Measurements from ENCODE around the gene ABHD12. TPM values are rescaled to one million over a fixed set of nuclear protein-coding genes. Genes with fewer than 3 reads are reported as not detected.
"Not testable (repeated sequence)": the region's sequence is repeated elsewhere in the genome, so short reads cannot be mapped to it uniquely, and the experiment has no call there.

ABHD12 gene
- total RNA-seq, 4 donors from 2014 or later, result 11.9 to 18.4 (median 13.8) TPM

GRCh38 chr20:25315418-25316210 lies 75.0 kb downstream of the ABHD12 start:
- DNase-seq, result no peak
- Histone ChIP-seq H3K4me1 (peaks cover 10 to 11% of the 10 kb centered on the region in 2 donors), H3K27ac (no peak overlapping the region), H3K27me3 (no peaks in the 10 kb centered on the region), H3K9me3 (no peaks in the 10 kb centered on the region), H3K36me3 (no peaks in the 10 kb centered on the region), H3K4me3 (no peak overlapping the region)
- TF ChIP-seq POLR2A (IDR thresholded peaks at IDR 0.05), result no peak
- no peak for TF ChIP-seq CTCF (IDR thresholded peaks at IDR 0.05 in 4 of 5, conservative IDR thresholded peaks at IDR 0.05 in 1 of 5)
- no peak for ATAC-seq
- intact Hi-C loops (cut with DNase I; ENCODE audit: low total_unique reads), result no loop called here
- in situ Hi-C loops (cut with MboI; ENCODE audit: low sequenced_read_pairs in 4 of 4), result no loop called here

GRCh38 chr20:25314497-25315417 lies 75.9 kb downstream of the ABHD12 start:
- no peak for DNase-seq

GRCh38 chr20:25313593-25313992 lies 77.0 kb downstream of the ABHD12 start:
- intact Hi-C loops (cut with DNase I; ENCODE audit: low total_unique reads), result no loop called here
- H3K27me3 ChIP-seq, result no peaks in the 10 kb centered on the region
- H3K4me3 ChIP-seq, result no peak overlapping the region
- ATAC-seq (no peak), DNase-seq (no peak)
- TF ChIP-seq POLR2A (IDR thresholded peaks at IDR 0.05) (no peak), CTCF (IDR thresholded peaks at IDR 0.05 in 4 of 5, conservative IDR thresholded peaks at IDR 0.05 in 1 of 5) (no peak)
- H3K36me3 ChIP-seq, result no peaks in the 10 kb centered on the region
- in situ Hi-C loops (cut with MboI; ENCODE audit: low sequenced_read_pairs in 4 of 4), result no loop called here
- H3K27ac ChIP-seq, result no peak overlapping the region
- peaks cover 18% of the 10 kb centered on the region in 2 donors for H3K4me1 ChIP-seq
- H3K9me3 ChIP-seq, result no peaks in the 10 kb centered on the region

More at GRCh38 chr20:25314497-25315417, 75.9 kb downstream of the ABHD12 start:
- no peaks in the 10 kb centered on the region for H3K36me3 ChIP-seq
- no peak overlapping the region for H3K4me3 ChIP-seq
- H3K27me3 ChIP-seq, result no peaks in the 10 kb centered on the region
- TF ChIP-seq CTCF (IDR thresholded peaks at IDR 0.05 in 4 of 5, conservative IDR thresholded peaks at IDR 0.05 in 1 of 5), result no peak
- no peak for TF ChIP-seq POLR2A (IDR thresholded peaks at IDR 0.05)
- in situ Hi-C loops (cut with MboI; ENCODE audit: low sequenced_read_pairs in 4 of 4) (no loop called here), intact Hi-C loops (cut with DNase I; ENCODE audit: low total_unique reads) (no loop called here)
- no peaks in the 10 kb centered on the region for H3K9me3 ChIP-seq
- H3K27ac ChIP-seq, result no peak overlapping the region
- ATAC-seq, result no peak
- peaks cover 18% of the 10 kb centered on the region in 2 donors for H3K4me1 ChIP-seq

- intact Hi-C loops (cut with DNase I; ENCODE audit: low total_unique reads), result not testable (repeated sequence)
These were observed 77.9 kb downstream of the ABHD12 start for GRCh38 chr20:25312716-25313115.

More at GRCh38 chr20:25312716-25313115, 77.9 kb downstream of the ABHD12 start:
- H3K36me3 ChIP-seq; DNase-seq; H3K27ac ChIP-seq; H3K9me3 ChIP-seq; H3K27me3 ChIP-seq; in situ Hi-C loops (cut with MboI; ENCODE audit: low sequenced_read_pairs in 4 of 4); H3K4me3 ChIP-seq; ATAC-seq: not testable (repeated sequence)
- peaks cover 18% of the 10 kb centered on the region in 2 donors for H3K4me1 ChIP-seq
